ENCODE results near the gene RFX4.
"Not testable (repeated sequence)": the region's sequence is repeated elsewhere in the genome, so short reads cannot be mapped to it uniquely, and the experiment has no call there.

Gene RFX4

GRCh38 chr12:106724116-106724515 lies 141.3 kb downstream of the RFX4 start:
- in situ Hi-C loops (cut with HindIII; ENCODE audit: low sequenced_read_pairs): no loop called here

- in situ Hi-C loops (cut with HindIII; ENCODE audit: low sequenced_read_pairs): no loop called here
Measured at GRCh38 chr12:106724934-106725333, 142.1 kb downstream of the RFX4 start.

GRCh38 chr12:106726603-106727202 lies 143.9 kb downstream of the RFX4 start:
- in situ Hi-C loops (cut with HindIII; ENCODE audit: low sequenced_read_pairs): not testable (repeated sequence)

- in situ Hi-C loops (cut with HindIII; ENCODE audit: low sequenced_read_pairs): no loop called here
Measured at GRCh38 chr12:106729611-106730010, 146.8 kb downstream of the RFX4 start.

- in situ Hi-C loops (cut with HindIII; ENCODE audit: low sequenced_read_pairs): no loop called here
Measured at GRCh38 chr12:106732890-106733289, 150.1 kb downstream of the RFX4 start.

GRCh38 chr12:106733660-106734059 lies 150.9 kb downstream of the RFX4 start:
- in situ Hi-C loops (cut with HindIII; ENCODE audit: low sequenced_read_pairs): no loop called here

- in situ Hi-C loops (cut with HindIII; ENCODE audit: low sequenced_read_pairs): no loop called here
Measured at GRCh38 chr12:106736051-106736957, 153.5 kb downstream of the RFX4 start.

- in situ Hi-C loops (cut with HindIII; ENCODE audit: low sequenced_read_pairs): no loop called here
Measured at GRCh38 chr12:106739318-106739717, 156.5 kb downstream of the RFX4 start.

- in situ Hi-C loops (cut with HindIII; ENCODE audit: low sequenced_read_pairs): no loop called here
Measured at GRCh38 chr12:106739815-106740530, 157.2 kb downstream of the RFX4 start.

- in situ Hi-C loops (cut with HindIII; ENCODE audit: low sequenced_read_pairs): no loop called here
Measured at GRCh38 chr12:106740818-106741217, 158.0 kb downstream of the RFX4 start.

GRCh38 chr12:106741247-106741646 lies 158.4 kb downstream of the RFX4 start:
- in situ Hi-C loops (cut with HindIII; ENCODE audit: low sequenced_read_pairs): no loop called here

- in situ Hi-C loops (cut with HindIII; ENCODE audit: low sequenced_read_pairs): no loop called here
Measured at GRCh38 chr12:106743270-106743988, 160.6 kb downstream of the RFX4 start.

- in situ Hi-C loops (cut with HindIII; ENCODE audit: low sequenced_read_pairs): no loop called here
Measured at GRCh38 chr12:106744600-106744999, 161.8 kb downstream of the RFX4 start.

- in situ Hi-C loops (cut with HindIII; ENCODE audit: low sequenced_read_pairs): no loop called here
Measured at GRCh38 chr12:106745181-106745745, 162.5 kb downstream of the RFX4 start.

- in situ Hi-C loops (cut with HindIII; ENCODE audit: low sequenced_read_pairs): no loop called here
Measured at GRCh38 chr12:106747973-106748436, 165.2 kb downstream of the RFX4 start.

GRCh38 chr12:106750524-106750923 lies 167.7 kb downstream of the RFX4 start:
- in situ Hi-C loops (cut with HindIII; ENCODE audit: low sequenced_read_pairs): no loop called here

GRCh38 chr12:106753526-106753925 lies 170.7 kb downstream of the RFX4 start:
- in situ Hi-C loops (cut with HindIII; ENCODE audit: low sequenced_read_pairs): no loop called here

- in situ Hi-C loops (cut with HindIII; ENCODE audit: low sequenced_read_pairs): no loop called here
Measured at GRCh38 chr12:106754331-106754730, 171.5 kb downstream of the RFX4 start.

GRCh38 chr12:106757623-106758348 lies 175.0 kb downstream of the RFX4 start:
- in situ Hi-C loops (cut with HindIII; ENCODE audit: low sequenced_read_pairs): no loop called here

All from DLD1 (cell line).